Measurements from ENCODE around the gene ASPSCR1.

The ASPSCR1 gene

GRCh38 chr17:81977211-81977808 is at the start of gene ASPSCR1:
Gene ASPSCR1, plus strand, starts transcription at chr17:81977629. Its CDS starts 18 bp downstream, at chr17:81977647.
- peak; percentile 76 for DNase-seq

DNA sequence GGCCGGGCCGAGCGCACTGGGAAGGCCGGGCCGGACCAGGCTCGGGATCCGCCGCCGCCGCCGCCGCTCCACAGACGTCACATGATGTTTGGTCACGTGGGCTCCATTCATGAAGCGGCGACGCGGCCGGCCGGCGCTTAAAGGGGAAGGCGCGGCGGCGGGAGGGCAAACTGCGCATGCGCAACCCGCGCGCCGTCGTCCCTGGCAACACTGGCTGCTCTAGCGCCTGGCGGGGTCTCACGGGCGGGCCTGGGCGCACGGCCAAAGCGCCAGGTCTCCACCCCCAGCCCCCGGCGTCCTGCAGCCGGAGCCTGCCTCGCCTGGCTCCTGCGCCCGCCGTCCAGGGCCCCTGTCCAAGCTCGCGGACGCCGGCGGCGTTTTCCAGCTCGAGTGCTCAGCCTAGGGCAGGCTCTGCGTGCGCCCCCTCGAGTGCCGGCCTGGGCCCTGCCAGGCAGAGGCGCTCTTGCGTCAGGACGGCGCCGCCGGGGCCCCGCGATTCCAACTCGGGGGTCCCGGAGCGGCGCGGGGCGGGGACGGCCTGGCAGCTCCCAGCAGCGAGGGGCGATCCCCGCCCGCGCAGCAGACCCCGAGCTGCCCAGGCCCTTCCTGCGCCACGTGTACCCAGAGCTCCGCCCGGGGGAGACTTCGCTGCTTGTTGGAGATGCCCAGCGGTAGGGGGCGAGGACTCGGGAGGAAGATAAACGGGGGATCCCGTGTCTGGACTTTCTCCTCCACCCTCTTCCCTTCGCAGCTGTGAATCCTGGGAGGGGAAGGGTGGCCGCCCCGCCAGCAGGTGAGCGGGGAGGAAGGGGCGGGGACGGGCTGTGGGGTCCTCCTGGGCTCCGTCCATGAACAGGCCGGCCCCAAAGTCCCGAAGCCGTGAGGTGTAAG is 49.5 kb upstream of the ASPSCR1 start, which contains the start of gene MAFG:
TSS of gene MAFG (minus strand) at position 83 of the 891 bp plus-strand sequence. CDS start 4,550 bp downstream, outside the sequence.
- DNase-seq, result peak; percentile 94

GRCh38 chr17:81928544-81929252 is 48.7 kb upstream of the ASPSCR1 start:
- peak; percentile 19 for DNase-seq

DNA sequence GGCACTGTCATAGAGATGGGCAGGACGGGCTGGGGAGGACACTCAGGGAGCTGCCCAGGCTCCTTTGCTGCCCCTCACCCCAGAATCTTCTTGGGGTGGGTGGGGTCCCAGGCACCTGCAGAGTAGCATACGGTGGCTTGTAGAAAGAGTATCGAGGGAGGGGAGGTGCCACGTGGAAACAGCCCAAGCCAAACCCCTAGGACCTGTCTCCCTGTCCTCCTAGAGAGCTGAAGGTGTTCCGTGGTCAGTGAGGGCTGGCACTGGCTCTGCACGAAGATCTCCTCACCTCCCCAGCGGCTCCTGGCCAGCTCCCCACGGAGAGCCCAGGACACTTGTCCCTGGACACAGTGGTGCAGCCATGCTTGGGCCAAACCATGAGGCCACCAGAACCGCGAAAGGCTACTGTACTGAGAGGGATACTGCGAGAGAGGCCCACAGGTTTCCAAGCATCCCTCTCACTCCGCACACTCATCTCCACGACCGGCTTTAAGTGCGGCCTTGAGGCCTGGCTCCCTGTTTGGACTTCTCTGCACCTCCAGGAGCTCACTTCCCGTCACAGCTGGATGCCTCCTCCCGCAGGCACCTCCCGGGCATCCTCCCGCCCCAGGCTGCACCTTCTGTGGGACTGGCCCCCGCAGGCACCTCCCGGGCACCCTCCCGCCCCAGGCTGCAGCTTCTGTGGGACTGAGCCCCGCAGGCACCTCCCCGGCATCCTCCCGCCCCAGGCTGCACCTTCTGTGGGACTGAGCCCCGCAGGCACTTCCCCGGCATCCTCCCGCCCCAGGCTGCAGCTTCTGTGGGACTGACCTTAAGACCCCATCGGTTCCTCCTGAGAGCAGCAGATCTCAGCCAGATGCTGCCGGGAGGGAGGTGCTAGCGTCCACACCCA is 47.9 kb upstream of the ASPSCR1 start:
- no peak for DNase-seq

GRCh38 chr17:81930142-81931125 is 47.0 kb upstream of the ASPSCR1 start:
- no peak for DNase-seq

- DNase-seq, result no peak
Measured at GRCh38 chr17:81931189-81931556, 46.3 kb upstream of the ASPSCR1 start.

GRCh38 chr17:81931557-81932332 is 45.7 kb upstream of the ASPSCR1 start:
- peak; percentile 30 for DNase-seq

GRCh38 chr17:81932333-81932983 is 45.0 kb upstream of the ASPSCR1 start:
- DNase-seq, result no peak

- no peak for DNase-seq
Measured at GRCh38 chr17:81933178-81933699, 44.2 kb upstream of the ASPSCR1 start.

GRCh38 chr17:81934098-81934757 is 43.2 kb upstream of the ASPSCR1 start:
- no peak for DNase-seq

GRCh38 chr17:81934850-81935708 is 42.4 kb upstream of the ASPSCR1 start:
- no peak for DNase-seq

- DNase-seq, result no peak
Measured at GRCh38 chr17:81935709-81936084, 41.7 kb upstream of the ASPSCR1 start.

DNA sequence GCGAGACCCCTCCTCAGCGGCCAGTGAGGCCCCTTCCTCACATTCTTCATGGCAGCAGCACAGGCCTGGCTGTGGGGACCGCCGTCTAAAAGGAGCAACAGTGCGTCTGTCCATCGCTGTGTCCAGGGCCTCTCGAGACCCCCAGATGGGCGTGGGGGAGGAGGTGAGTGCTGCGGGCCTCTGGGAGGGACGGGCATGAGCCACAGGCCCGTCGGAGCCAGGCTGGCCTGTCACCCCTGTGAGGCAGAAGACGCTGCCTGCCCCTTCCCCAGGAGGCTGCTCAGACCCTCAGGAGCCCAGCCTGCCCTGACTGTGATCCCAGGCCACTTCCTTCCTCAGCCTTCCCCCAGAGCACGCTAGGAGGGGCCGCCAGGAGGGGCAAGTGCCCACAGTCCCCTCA is 38.2 kb upstream of the ASPSCR1 start:
- no peak for DNase-seq

GRCh38 chr17:81939881-81940385 is 37.5 kb upstream of the ASPSCR1 start:
- DNase-seq, result no peak

- no peak for DNase-seq
Measured at GRCh38 chr17:81940538-81941483, 36.6 kb upstream of the ASPSCR1 start.

- DNase-seq, result no peak
Measured at GRCh38 chr17:81941484-81942166, 35.8 kb upstream of the ASPSCR1 start.

Measured in NCI-H510A treated with DMSO at 0.1 percent for 48 hours (cell line).